Naive thymus-derived CD4-positive, alpha-beta T cell (primary cell): ENCODE results near the gene ZNF827. TPM values are rescaled to one million over a fixed set of nuclear protein-coding genes. Genes with fewer than 3 reads are reported as not detected.

Experiments
- ATAC-seq: fragments of 150-1000 bp; cut with Tn5 transposase; 2 replicates; pipeline ENCODE4 v1.10.0; 2021; ENCODE audit warnings: mild to moderate bottlenecking, moderate library complexity
- CTCF ChIA-PET: fragments of 350-600 bp; sonication (Branson Sonifier 250); formaldehyde crosslinking; loops from one replicate; lab custom pipeline; 2021; ENCODE audit warnings: antibody characterized with exemption; lab: Charles Lee
- POLR2A ChIA-PET: fragments of 350-600 bp; sonication (Branson Sonifier 250); formaldehyde crosslinking; loops from one replicate; lab custom pipeline; 2021; ENCODE audit warnings: antibody characterized with exemption, inconsistent platforms; lab: Charles Lee
- DNase-seq, 9 donors: peaks; one replicate each; pipeline versions ENCODE4 v3.0.0 to v3.0.0-alpha.2; 2020 to 2022; ENCODE audit warnings: mixed read lengths in 1 of 9
- H3K27ac ChIP-seq: one replicate; pipeline ENCODE4 v1.7.0; 2013; ENCODE audit warnings: mild to moderate bottlenecking, low read depth, low read length, moderate library complexity
- H3K27me3 ChIP-seq, 2 donors: one replicate each; pipeline ENCODE4 v1.7.0; 2013; ENCODE audit warnings: low read length in 2 of 2, mild to moderate bottlenecking in 2 of 2, moderate library complexity in 2 of 2; ENCODE audit not compliant: control insufficient read depth in 2 of 2, insufficient read depth in 2 of 2
- H3K36me3 ChIP-seq, 3 experiments: 1 replicate in 2 of 3; 2 replicates in 1 of 3; pipeline ENCODE4 v1.7.0; 2013; ENCODE audit warnings: low read length in 3 of 3, mild to moderate bottlenecking in 3 of 3, moderate library complexity in 1 of 3; ENCODE audit not compliant: insufficient read depth in 3 of 3, control insufficient read depth in 2 of 3
- H3K4me1 ChIP-seq, 2 donors: one replicate each; pipeline ENCODE4 v1.7.0; 2013; ENCODE audit warnings: low read length in 2 of 2, mild to moderate bottlenecking in 2 of 2, moderate library complexity in 1 of 2; ENCODE audit not compliant: control insufficient read depth in 2 of 2, insufficient read depth in 2 of 2
- H3K4me3 ChIP-seq: 2 replicates; pipeline ENCODE4 v1.7.0; 2013; ENCODE audit warnings: mild to moderate bottlenecking, low read length
- H3K9me3 ChIP-seq, 3 experiments: 1 replicate in 2 of 3; 2 replicates in 1 of 3; pipeline ENCODE4 v1.7.0; 2013; ENCODE audit warnings: low read length in 3 of 3; ENCODE audit not compliant: control insufficient read depth in 2 of 3
- H3K27ac Mint-ChIP-seq, 9 donors: one replicate each; pipeline ENCODE4 v1.8.0; 2020 to 2022; ENCODE audit warnings: mixed read lengths in 9 of 9, mild to moderate bottlenecking in 8 of 9, moderate library complexity in 5 of 9, inconsistent platforms in 2 of 9
- H3K27me3 Mint-ChIP-seq, 5 donors: one replicate each; pipeline ENCODE4 v1.8.0; 2021 to 2022; ENCODE audit warnings: mixed read lengths in 5 of 5, mild to moderate bottlenecking in 1 of 5
- H3K36me3 Mint-ChIP-seq, 5 donors: one replicate each; pipeline ENCODE4 v1.8.0; 2020 to 2022; ENCODE audit warnings: mixed read lengths in 5 of 5, mild to moderate bottlenecking in 3 of 5, inconsistent platforms in 1 of 5
- H3K4me1 Mint-ChIP-seq, 7 donors: one replicate each; pipeline ENCODE4 v1.8.0; 2020 to 2022; ENCODE audit warnings: mixed read lengths in 7 of 7, mild to moderate bottlenecking in 3 of 7, inconsistent platforms in 1 of 7
- H3K4me3 Mint-ChIP-seq, 10 donors: one replicate each; pipeline ENCODE4 v1.8.0; 2020 to 2022; ENCODE audit warnings: mild to moderate bottlenecking in 10 of 10, mixed read lengths in 10 of 10, moderate library complexity in 6 of 10, inconsistent platforms in 2 of 10
- H3K9me3 Mint-ChIP-seq, 11 donors: one replicate each; pipeline ENCODE4 v1.8.0; 2020 to 2022; ENCODE audit warnings: mixed read lengths in 11 of 11, mild to moderate bottlenecking in 4 of 11, inconsistent platforms in 1 of 11, moderate library complexity in 1 of 11
- intact Hi-C, 2 donors: fragments of 100-400 bp; cut with micrococcal nuclease; formaldehyde crosslinking; loops; one replicate each; pipeline ENCODE4 v1.15.1; 2023
- polyA plus RNA-seq, 2 donors: library from polyadenylated mRNA; unstranded; fragments of 300-500 nt; fragmentation: Illumina TruSeq; gene quantifications; one replicate each; pipeline ENCODE4 v1.2.3, GENCODE V29; 2021
- total RNA-seq, 6 experiments: library from RNA in 5 of 6; stranded (reverse) in 5 of 6; gene quantifications; 1 replicate in 5 of 6; 2 replicates in 1 of 6; pipeline ENCODE4 v1.2.3 and lab custom pipeline; 2021 to 2026

The ZNF827 gene
- total and polyA plus RNA-seq, 7 experiments from 2014 or later, result 2.3 to 32.2 (median 21.7) TPM

DNA sequence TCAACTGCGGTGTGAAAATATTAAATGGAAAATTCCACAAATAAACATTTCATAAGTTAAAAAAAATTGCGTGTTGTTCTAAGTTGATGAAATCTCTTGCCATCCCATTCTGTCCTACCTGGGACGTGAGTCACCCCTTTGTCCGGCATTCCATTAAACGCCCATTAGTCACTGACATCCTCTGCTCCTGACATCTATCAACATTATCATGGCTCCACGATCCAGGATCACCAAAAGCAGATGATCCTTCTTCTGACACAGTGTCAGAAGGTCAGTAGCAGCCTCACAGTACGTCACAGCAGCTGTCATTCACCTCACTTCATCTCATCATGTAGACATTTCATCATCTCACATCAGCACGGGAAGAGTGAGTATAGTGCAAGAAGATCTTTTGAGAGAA, 125.7 kb downstream of the ZNF827 start:
- Mint-ChIP-seq H3K36me3 (peaks cover 24 to 81% (median 72%) of the 10 kb centered on the region in 5 donors), H3K27me3 (no peaks in the 10 kb centered on the region), H3K4me3 (no peak overlapping the region), H3K9me3 (peaks cover 0 to 25% (median 6%) of the 10 kb centered on the region in 11 donors), H3K4me1 (peaks cover 0 to 39% (median 0%) of the 10 kb centered on the region in 7 donors), H3K27ac (no peak overlapping the region)
- ATAC-seq, result no peak
- no peak overlapping the region for H3K4me3 ChIP-seq
- ChIA-PET CTCF (no interaction called here), POLR2A (no interaction called here)
- H3K27me3 ChIP-seq, result no peaks in the 10 kb centered on the region
- no peak overlapping the region for H3K27ac ChIP-seq
- H3K4me1 ChIP-seq, result no peaks in the 10 kb centered on the region
- DNase-seq, result no peak
- intact Hi-C loops, result no loop called here
- peaks cover 0 to 7% (median 0%) of the 10 kb centered on the region in 3 experiments for H3K36me3 ChIP-seq
- H3K9me3 ChIP-seq, result peaks cover 0 to 5% (median 0%) of the 10 kb centered on the region in 3 experiments

DNA sequence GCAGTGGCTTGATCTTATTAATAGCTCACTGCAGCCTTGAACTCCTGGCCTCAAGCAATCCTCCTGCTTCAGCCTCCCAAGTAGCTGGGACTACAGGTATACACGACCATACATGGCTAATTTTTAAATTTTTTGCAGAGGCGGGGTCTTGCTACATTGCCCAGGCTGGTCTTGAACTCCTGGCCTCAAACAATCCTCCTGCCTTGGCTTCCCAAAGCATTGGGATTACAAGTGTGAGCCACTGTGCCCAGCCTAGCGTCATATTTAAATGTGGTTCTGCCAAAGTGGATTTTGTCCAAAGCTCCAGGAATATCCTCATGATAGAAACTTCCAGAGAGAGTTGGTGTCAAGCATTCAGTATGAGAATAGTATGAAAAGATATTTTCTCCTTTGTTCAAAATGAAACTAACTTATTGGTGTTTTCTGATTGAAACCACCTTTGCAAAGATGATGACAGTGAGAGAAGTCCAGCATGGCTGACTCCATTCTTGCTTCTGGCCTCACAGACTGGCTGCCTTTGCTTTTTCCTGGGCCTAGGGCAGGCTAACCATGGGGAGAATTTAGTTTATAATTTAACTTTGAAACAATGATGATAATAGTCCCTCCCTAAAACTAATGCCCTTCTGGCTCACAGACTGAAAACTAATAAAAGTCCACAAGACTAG, 129.6 kb downstream of the ZNF827 start:
- intact Hi-C loops, result loop anchor here in 1 of 2 donors (1.0 to 5.0 kb wide), 5 partner anchors 20 to 190 kb away; partner anchors contain the start of gene MMAA
- ATAC-seq (no peak), DNase-seq (no peak)
- Mint-ChIP-seq H3K27ac (peak overlapping the region in 1 of 9 donors; percentile 98), H3K4me1 (peaks cover 0 to 38% (median 0%) of the 10 kb centered on the region in 7 donors), H3K4me3 (no peak overlapping the region), H3K36me3 (peaks cover 9 to 60% (median 53%) of the 10 kb centered on the region in 5 donors), H3K9me3 (peaks cover 0 to 25% (median 6%) of the 10 kb centered on the region in 11 donors), H3K27me3 (no peaks in the 10 kb centered on the region)
- Histone ChIP-seq H3K27me3 (no peaks in the 10 kb centered on the region), H3K9me3 (peaks cover 0 to 5% (median 0%) of the 10 kb centered on the region in 3 experiments), H3K4me3 (no peak overlapping the region), H3K4me1 (no peaks in the 10 kb centered on the region), H3K27ac (no peak overlapping the region), H3K36me3 (peaks cover 0 to 4% (median 0%) of the 10 kb centered on the region in 3 experiments)
- ChIA-PET POLR2A (no interaction called here), CTCF (no interaction called here)

DNA sequence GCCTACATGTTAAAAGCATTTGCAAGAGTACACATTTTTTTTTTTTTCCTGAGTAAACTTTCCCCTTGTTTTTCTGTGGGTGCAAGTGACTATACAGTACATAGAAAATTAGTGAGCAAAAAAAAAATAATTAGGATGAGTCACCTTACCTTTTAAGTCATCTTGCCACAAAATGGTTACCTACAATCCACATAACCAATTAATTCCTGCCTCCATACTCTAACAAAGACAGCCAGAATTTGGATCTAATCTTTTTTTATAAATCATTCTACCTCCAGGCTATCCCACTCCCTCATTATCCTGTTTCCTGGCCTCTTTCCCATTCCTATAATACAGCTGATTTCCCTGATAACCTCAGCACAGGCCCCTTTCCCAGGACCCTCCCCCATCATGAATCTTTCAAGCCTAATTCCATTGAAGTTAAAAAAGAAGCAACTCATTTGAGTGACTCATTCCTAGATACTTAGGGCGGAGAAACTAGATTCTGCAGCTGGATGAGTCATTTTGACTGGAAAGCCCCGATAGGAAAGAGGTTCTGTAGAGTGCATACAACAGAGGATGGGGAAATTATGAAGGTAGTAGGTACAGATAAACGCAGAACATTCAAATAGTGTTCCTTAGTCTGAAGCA, 130.5 kb downstream of the ZNF827 start:
- no peak overlapping the region for H3K27ac ChIP-seq
- Mint-ChIP-seq H3K9me3 (peaks cover 0 to 25% (median 6%) of the 10 kb centered on the region in 11 donors), H3K27ac (peak overlapping the region in 2 of 9 donors; percentile 25 to 98), H3K4me3 (peak overlapping the region in 2 of 10 donors; percentile 13 to 81), H3K27me3 (no peaks in the 10 kb centered on the region), H3K4me1 (peaks cover 0 to 38% (median 0%) of the 10 kb centered on the region in 7 donors), H3K36me3 (peaks cover 5 to 56% (median 47%) of the 10 kb centered on the region in 5 donors)
- no peak overlapping the region for H3K4me3 ChIP-seq
- H3K4me1 ChIP-seq, result no peaks in the 10 kb centered on the region
- POLR2A ChIA-PET, result no interaction called here
- H3K9me3 ChIP-seq, result peaks cover 0 to 5% (median 0%) of the 10 kb centered on the region in 3 experiments
- CTCF ChIA-PET, result no interaction called here
- DNase-seq (peak in 1 of 9 donors; percentile 43), ATAC-seq (peak; percentile 61)
- H3K36me3 ChIP-seq, result no peaks in the 10 kb centered on the region
- intact Hi-C loops, result loop anchor here in 1 of 2 donors (1.0 to 5.0 kb wide), 5 partner anchors 21 to 189 kb away; partner anchors contain the start of gene MMAA
- H3K27me3 ChIP-seq, result no peaks in the 10 kb centered on the region

DNA sequence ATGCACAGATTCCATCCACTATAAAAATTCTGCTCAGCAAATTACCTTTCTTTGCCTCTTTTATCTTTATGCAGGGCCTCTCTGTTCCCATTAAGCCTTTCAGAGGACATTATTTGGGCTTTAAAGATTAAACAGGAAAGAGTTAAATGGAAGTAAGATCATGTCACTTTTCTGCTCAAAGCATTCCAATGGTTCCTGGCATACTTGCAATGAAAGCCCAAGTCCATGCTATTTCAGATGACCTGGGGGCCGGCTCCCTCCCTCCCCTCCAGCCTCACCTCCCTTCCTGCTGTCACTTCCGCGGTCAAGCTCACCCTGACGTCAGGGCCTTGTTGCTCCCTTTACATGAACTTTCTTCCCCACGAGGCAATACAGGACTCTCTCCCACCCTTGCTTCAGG, 133.1 kb downstream of the ZNF827 start:
- Histone ChIP-seq H3K27ac (no peak overlapping the region), H3K9me3 (peaks cover 0 to 5% (median 0%) of the 10 kb centered on the region in 3 experiments), H3K36me3 (no peaks in the 10 kb centered on the region), H3K4me3 (no peak overlapping the region), H3K27me3 (no peaks in the 10 kb centered on the region), H3K4me1 (no peaks in the 10 kb centered on the region)
- H3K27ac Mint-ChIP-seq, result peak overlapping the region in 1 of 9 donors; percentile 49
- ATAC-seq, result no peak
- H3K36me3 Mint-ChIP-seq, result peaks cover 0 to 40% (median 35%) of the 10 kb centered on the region in 5 donors
- no peaks in the 10 kb centered on the region for H3K27me3 Mint-ChIP-seq
- H3K9me3 Mint-ChIP-seq, result peaks cover 0 to 11% (median 4%) of the 10 kb centered on the region in 11 donors
- POLR2A ChIA-PET, result interaction anchor here (0.7 kb wide), 1 partner anchor 80 kb away, joined by 4 read pairs; no protein-coding TSS in a partner anchor
- DNase-seq, result no peak
- intact Hi-C loops, result loop anchor here in 1 of 2 donors (5.0 kb wide), 1 partner anchor 38 kb away; no protein-coding TSS in a partner anchor
- no peak overlapping the region for H3K4me3 Mint-ChIP-seq
- CTCF ChIA-PET, result no interaction called here
- peaks cover 0 to 41% (median 0%) of the 10 kb centered on the region in 7 donors for H3K4me1 Mint-ChIP-seq

DNA sequence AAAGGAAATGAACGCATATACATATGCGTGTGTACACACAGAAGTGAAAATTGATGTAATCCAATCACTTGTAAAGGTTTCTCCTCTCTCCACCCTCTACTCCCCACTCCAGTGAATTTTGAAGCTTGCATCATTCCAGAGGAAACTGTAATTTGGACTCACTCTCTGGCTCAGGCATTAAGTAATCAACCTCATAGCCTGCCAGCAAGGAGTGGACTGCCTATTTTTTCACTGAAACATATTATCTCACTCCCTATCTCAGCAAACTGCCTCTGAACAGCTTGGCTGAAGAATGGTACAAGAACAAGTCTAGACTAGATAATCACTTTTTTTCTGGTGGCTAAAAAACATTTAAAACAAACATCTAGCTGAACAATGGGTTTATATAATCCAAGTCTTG, 134.5 kb downstream of the ZNF827 start:
- peak overlapping the region in 1 of 9 donors; percentile 54 for H3K27ac Mint-ChIP-seq
- no peaks in the 10 kb centered on the region for H3K4me1 ChIP-seq
- no peaks in the 10 kb centered on the region for H3K36me3 ChIP-seq
- ATAC-seq, result no peak
- no peaks in the 10 kb centered on the region for H3K27me3 ChIP-seq
- no peak for DNase-seq
- H3K9me3 ChIP-seq, result no peaks in the 10 kb centered on the region
- no peak overlapping the region for H3K27ac ChIP-seq
- H3K36me3 Mint-ChIP-seq, result peaks cover 0 to 35% (median 27%) of the 10 kb centered on the region in 5 donors
- H3K4me1 Mint-ChIP-seq, result peaks cover 0 to 36% (median 0%) of the 10 kb centered on the region in 7 donors
- H3K4me3 Mint-ChIP-seq, result no peak overlapping the region
- H3K9me3 Mint-ChIP-seq, result peaks cover 0 to 2% (median 0%) of the 10 kb centered on the region in 11 donors
- intact Hi-C loops, result no loop called here
- ChIA-PET POLR2A (no interaction called here), CTCF (no interaction called here)
- H3K27me3 Mint-ChIP-seq, result no peaks in the 10 kb centered on the region
- no peak overlapping the region for H3K4me3 ChIP-seq

DNA sequence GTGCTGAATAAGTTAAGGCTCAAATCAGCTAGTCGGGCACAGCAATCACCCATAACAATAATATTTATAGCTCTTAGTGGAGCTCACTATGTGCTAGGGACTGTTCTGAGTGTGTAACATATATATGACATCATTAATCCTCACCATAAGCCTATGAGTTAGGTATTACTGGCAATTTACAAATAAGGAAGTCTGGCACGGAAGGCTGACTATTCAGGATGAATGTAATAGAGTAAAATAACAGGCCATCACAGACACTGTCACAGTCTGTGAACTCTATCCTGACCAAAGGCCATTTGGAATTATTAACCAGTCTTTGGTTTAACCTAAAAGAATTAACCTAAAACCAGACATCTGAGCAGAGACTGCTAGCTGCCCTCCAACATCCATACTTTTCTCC, 139.4 kb downstream of the ZNF827 start:
- Mint-ChIP-seq H3K4me3 (no peak overlapping the region), H3K36me3 (peaks cover 0 to 34% (median 30%) of the 10 kb centered on the region in 5 donors), H3K27ac (no peak overlapping the region), H3K4me1 (peaks cover 0 to 7% (median 0%) of the 10 kb centered on the region in 7 donors), H3K9me3 (peaks cover 0 to 2% (median 0%) of the 10 kb centered on the region in 11 donors), H3K27me3 (no peaks in the 10 kb centered on the region)
- peak; percentile 46 for ATAC-seq
- H3K27ac ChIP-seq, result no peak overlapping the region
- H3K4me1 ChIP-seq, result no peaks in the 10 kb centered on the region
- ChIA-PET POLR2A (no interaction called here), CTCF (no interaction called here)
- no peak for DNase-seq
- no peaks in the 10 kb centered on the region for H3K36me3 ChIP-seq
- no peaks in the 10 kb centered on the region for H3K9me3 ChIP-seq
- H3K27me3 ChIP-seq, result no peaks in the 10 kb centered on the region
- H3K4me3 ChIP-seq, result no peak overlapping the region
- intact Hi-C loops, result no loop called here
